Astrocyte of the spinal cord (primary cell): Measurements from ENCODE around the gene NRXN2.

ENCODE experiments used
- DNase-seq: peaks from one replicate; pipeline ENCODE4 v3.0.0; 2011; ENCODE audit warnings: low read depth, low spot score
- H3K4me3 ChIP-seq: 2 replicates; pipeline ENCODE4 v1.5.1; 2011; ENCODE audit warnings: low read depth, mild to moderate bottlenecking, low read length, moderate library complexity
- in situ Hi-C: cut with HindIII; loops from 2 replicates; pipeline ENCODE4 v1.10.0; 2017; ENCODE audit warnings: low sequenced_read_pairs
- TF ChIP-seq, protein P1 (sequence below): IDR thresholded peaks from 2 replicates; pipeline ENCODE4 v1.5.1; 2012; ENCODE audit warnings: low read depth, mild to moderate bottlenecking, low read length, inconsistent platforms

Gene NRXN2

DNA sequence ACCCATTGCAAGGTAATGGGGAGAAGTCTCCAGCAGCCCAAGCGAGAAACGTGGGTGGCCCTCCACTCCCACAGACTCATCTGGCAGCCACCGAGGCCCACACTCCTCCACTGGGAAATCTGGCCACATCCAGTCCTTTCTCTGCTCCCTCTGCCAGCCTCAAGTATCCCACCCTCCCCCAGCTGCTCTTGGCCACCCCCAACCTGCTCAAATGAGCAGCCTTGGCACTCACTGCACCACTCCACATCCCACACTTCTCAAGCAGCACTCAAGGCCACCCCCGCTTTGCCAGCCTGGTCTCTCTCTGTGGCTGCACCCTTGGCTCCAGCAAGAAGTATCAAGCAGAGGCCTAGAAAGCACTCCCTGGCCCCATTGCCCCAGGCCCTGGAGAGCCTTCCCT, 103.8 kb downstream of the NRXN2 start:
- no peak for DNase-seq
- TF ChIP-seq, protein P1, sequence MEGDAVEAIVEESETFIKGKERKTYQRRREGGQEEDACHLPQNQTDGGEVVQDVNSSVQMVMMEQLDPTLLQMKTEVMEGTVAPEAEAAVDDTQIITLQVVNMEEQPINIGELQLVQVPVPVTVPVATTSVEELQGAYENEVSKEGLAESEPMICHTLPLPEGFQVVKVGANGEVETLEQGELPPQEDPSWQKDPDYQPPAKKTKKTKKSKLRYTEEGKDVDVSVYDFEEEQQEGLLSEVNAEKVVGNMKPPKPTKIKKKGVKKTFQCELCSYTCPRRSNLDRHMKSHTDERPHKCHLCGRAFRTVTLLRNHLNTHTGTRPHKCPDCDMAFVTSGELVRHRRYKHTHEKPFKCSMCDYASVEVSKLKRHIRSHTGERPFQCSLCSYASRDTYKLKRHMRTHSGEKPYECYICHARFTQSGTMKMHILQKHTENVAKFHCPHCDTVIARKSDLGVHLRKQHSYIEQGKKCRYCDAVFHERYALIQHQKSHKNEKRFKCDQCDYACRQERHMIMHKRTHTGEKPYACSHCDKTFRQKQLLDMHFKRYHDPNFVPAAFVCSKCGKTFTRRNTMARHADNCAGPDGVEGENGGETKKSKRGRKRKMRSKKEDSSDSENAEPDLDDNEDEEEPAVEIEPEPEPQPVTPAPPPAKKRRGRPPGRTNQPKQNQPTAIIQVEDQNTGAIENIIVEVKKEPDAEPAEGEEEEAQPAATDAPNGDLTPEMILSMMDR, result no peak
- H3K4me3 ChIP-seq, result no peak overlapping the region
- in situ Hi-C loops, result no loop called here

DNA sequence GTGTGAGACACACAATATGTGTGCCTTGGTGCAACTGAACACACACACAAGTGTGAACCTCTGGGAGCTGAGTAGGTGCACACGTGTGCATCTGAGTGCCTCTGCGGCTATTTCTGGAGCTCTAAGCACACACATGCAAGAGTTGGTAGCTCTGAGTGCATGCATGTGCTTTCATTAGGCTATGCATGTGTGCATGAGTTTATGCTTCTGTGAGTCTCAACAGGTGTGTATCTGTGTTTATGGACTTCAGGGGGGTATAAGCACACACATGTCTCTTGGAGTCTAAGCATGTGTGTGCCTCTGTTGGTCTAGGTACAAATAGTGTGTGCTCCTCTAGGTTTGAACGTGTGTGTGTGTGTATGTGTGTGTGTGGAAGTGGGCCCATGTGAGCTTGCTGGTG, 106.2 kb downstream of the NRXN2 start:
- no peak overlapping the region for H3K4me3 ChIP-seq
- TF ChIP-seq, protein P1, result no peak
- in situ Hi-C loops, result no loop called here
- no peak for DNase-seq

DNA sequence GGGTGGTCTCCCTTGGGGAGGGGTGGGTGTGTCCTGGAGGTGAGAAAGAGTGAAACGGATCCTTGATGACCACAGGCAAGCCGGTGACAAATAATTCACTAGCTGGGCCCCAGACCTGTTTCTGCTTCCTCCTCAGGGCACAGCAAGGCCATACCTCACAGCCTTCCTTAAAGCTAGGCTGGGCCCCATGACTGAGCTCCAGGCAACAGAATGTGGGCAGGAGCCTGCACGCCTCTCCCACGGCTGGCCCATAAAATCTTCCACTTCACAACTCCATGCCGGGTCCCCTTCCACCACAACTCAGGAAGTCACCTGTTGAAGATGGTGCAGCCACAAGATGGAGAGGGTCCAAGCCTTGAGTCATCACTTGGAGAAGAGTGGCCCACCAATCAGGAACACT, 108.1 kb downstream of the NRXN2 start:
- H3K4me3 ChIP-seq, result no peak overlapping the region
- no peak for DNase-seq
- TF ChIP-seq, protein P1, result no peak
- in situ Hi-C loops, result no loop called here

DNA sequence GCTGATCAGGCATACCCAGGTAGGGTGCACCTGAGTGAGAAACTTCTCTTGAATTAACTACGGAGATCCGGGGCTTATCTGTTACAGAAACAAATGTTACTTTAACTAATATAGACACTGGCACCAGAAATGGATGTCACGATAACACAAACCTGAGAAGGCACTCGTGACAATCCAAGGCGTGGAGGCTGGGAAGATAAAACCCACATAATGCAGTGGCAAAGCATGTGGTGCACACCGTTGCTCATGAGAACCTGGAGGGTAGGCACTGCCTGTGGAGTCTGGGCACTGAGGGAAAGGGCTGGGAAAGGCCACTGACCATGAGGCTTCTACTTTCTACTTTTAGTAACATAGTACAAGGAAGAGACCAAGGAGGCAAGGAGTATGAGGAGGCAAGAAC, 109.3 kb downstream of the NRXN2 start:
- no peak for DNase-seq
- in situ Hi-C loops, result no loop called here
- TF ChIP-seq, protein P1, result no peak
- no peak overlapping the region for H3K4me3 ChIP-seq

DNA sequence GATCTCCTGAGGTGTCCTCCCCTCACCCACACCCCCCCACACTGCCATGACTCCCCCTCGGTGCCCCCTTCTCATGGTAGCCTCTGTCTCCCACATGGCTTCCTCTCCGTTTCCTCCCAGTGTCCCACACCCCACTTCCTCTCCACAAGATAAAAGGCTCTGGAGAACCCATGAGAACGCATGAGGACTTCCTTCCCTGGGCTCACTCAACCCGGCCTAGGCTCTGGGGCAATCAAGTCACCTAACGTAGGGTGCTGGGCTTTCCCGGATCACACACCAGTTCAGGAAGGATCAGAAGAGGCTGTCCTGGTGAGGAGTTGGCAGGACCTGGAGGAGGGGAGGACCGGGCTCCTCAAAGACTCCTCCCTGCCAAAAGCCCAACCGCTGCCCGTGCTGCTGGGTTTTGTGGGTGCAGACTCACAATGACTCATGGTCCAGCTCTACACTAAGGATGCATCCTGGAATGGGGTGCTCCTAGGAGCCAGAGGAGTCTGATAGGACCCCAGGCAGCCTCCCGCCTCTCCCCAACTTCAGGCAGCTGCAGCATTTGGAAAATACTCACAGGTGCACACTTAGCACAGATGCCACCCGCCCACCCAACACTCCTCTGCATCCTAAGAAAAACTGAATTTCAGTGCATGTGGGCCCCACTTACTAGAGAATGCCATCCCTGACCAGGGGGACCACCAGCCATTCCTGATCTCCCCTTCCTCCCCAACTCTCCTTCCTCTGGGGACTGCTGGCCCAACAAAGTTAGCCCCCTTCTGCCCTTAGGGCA, 110.9 kb downstream of the NRXN2 start:
- no peak overlapping the region for H3K4me3 ChIP-seq
- TF ChIP-seq, protein P1, result no peak

DNA sequence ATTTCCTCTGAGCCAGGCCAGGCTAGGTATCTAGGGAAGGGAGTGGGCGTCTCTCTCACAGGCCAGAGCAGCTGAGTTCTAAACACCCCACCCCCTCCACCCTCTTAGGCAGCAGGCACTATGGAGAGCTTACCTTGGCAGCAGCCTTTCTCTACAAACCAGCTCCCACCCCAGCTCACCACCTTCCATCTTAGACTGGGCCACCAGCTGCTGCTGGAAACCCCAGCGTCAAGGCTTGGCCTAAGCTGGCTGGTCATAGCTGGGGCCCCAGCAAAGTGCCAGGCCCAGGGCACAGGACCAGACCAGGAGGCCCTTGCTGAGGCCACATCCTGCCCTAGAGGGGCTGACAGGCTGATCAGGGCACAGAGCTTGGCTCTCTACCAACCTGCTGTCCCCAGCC, 111.8 kb downstream of the NRXN2 start:
- no peak for DNase-seq
- TF ChIP-seq, protein P1, result no peak
- in situ Hi-C loops, result no loop called here
- no peak overlapping the region for H3K4me3 ChIP-seq

More for the DNA sequence above, 110.9 kb downstream of the NRXN2 start:
- in situ Hi-C loops, result no loop called here
- no peak for DNase-seq
